Measurements from ENCODE around the gene HNRNPH2. TPM values are rescaled to one million over a fixed set of nuclear protein-coding genes. Genes with fewer than 3 reads are reported as not detected.

HNRNPH2 gene
- total and polyA plus RNA-seq, 8 donors = 66.2 to 107 (median 99.2) TPM

GRCh38 chrX:101449279-101449678 lies 41.3 kb downstream of the HNRNPH2 start:
- ATAC-seq (no peak), DNase-seq (no peak)
- Histone ChIP-seq H3K4me1 (no peaks in the 10 kb centered on the region), H3K4me3 (no peak overlapping the region), H3K9me3 (no peaks in the 10 kb centered on the region), H3K27ac (no peak overlapping the region), H3K27me3 (no peaks in the 10 kb centered on the region), H3K36me3 (peaks cover 0 to 1% of the 10 kb centered on the region in 2 donors)
- TF ChIP-seq CTCF (IDR thresholded peaks at IDR 0.05) = no peak
- intact Hi-C loops (cut with DNase I) = no loop called here

GRCh38 chrX:101450085-101450484 lies 42.1 kb downstream of the HNRNPH2 start:
- Histone ChIP-seq H3K27ac (no peak overlapping the region), H3K4me1 (no peaks in the 10 kb centered on the region), H3K9me3 (no peaks in the 10 kb centered on the region), H3K27me3 (no peaks in the 10 kb centered on the region), H3K36me3 (no peaks in the 10 kb centered on the region), H3K4me3 (no peak overlapping the region)
- DNase-seq = no peak
- intact Hi-C loops (cut with DNase I) = no loop called here
- ATAC-seq = no peak
- no peak for TF ChIP-seq CTCF (IDR thresholded peaks at IDR 0.05)

GRCh38 chrX:101450961-101451360 lies 42.9 kb downstream of the HNRNPH2 start:
- DNase-seq = peak in 1 of 4 donors; percentile 31
- intact Hi-C loops (cut with DNase I) = no loop called here
- no peak for TF ChIP-seq CTCF (IDR thresholded peaks at IDR 0.05)
- H3K4me3 ChIP-seq = no peak overlapping the region
- H3K27ac ChIP-seq = no peak overlapping the region
- no peaks in the 10 kb centered on the region for H3K9me3 ChIP-seq
- ATAC-seq = no peak
- H3K4me1 ChIP-seq = no peaks in the 10 kb centered on the region
- no peaks in the 10 kb centered on the region for H3K27me3 ChIP-seq
- no peaks in the 10 kb centered on the region for H3K36me3 ChIP-seq

GRCh38 chrX:101452056-101452455 lies 44.0 kb downstream of the HNRNPH2 start:
- intact Hi-C loops (cut with DNase I) = no loop called here
- Histone ChIP-seq H3K9me3 (no peaks in the 10 kb centered on the region), H3K27me3 (no peaks in the 10 kb centered on the region), H3K4me1 (no peaks in the 10 kb centered on the region), H3K27ac (no peak overlapping the region), H3K36me3 (no peaks in the 10 kb centered on the region), H3K4me3 (no peak overlapping the region)
- DNase-seq (no peak), ATAC-seq (no peak)
- TF ChIP-seq CTCF (IDR thresholded peaks at IDR 0.05) = no peak

GRCh38 chrX:101460669-101461068 lies 52.6 kb downstream of the HNRNPH2 start:
- peak in 1 of 4 donors; percentile 19 for DNase-seq

More at GRCh38 chrX:101460669-101461068, 52.6 kb downstream of the HNRNPH2 start:
- intact Hi-C loops (cut with DNase I) = no loop called here
- no peaks in the 10 kb centered on the region for H3K27me3 ChIP-seq
- H3K36me3 ChIP-seq = no peaks in the 10 kb centered on the region
- no peak overlapping the region for H3K27ac ChIP-seq
- no peaks in the 10 kb centered on the region for H3K4me1 ChIP-seq
- ATAC-seq = peak; percentile 66
- no peak overlapping the region for H3K4me3 ChIP-seq
- TF ChIP-seq CTCF (IDR thresholded peaks at IDR 0.05) = no peak
- no peaks in the 10 kb centered on the region for H3K9me3 ChIP-seq

Measured in left lung (tissue), 10 donors.